A673 (cell line): ENCODE measurements around the gene PPAN.

Experiments used
- EZH2 ChIP-seq: fragments of 200-600 bp; sonication (generic); IDR thresholded peaks from 2 replicates; pipeline ENCODE4 v1.6.1; 2017; ENCODE audit warnings: borderline replicate concordance, low read depth, mild to moderate bottlenecking, mixed read lengths, antibody characterized with exemption, low read length; ENCODE audit not compliant: poor library complexity, severe bottlenecking
- TF ChIP-seq, protein P1 (sequence below): fragments of 300-800, 200-600 bp; sonication (generic); conservative IDR thresholded peaks from 2 replicates; pipeline ENCODE4 v1.5.1; 2017; ENCODE audit warnings: low read depth, mild to moderate bottlenecking, antibody characterized with exemption, low read length, moderate library complexity, mixed read lengths

DNA sequence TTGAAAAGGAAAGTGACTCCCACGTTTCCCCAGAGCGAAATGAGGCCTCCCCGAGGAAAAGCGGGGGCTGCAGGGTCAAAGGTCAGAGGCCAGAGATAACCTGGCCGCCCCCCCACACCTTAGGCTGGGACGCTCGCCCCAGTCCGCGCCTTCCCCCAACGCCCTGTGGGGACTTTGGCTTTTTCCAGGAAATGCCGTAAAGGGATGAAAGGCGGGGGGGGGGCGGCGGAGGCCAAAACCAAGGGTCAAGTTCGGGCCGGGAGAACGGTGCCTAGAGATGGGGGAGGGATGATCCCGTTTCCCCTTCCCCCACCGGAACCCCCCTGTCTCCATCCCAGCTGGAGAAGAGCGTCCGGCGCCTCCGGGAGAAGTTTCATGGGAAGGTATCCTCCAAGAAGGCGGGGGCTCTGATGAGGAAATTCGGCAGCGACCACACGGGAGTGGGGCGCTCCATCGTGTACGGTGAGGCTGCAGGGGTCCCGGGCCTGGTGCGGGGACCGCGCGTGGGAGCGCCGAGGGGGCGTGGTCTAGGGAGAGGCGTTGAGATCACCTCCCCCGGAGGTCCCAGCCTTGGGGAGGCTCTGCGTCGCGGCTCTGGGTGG is 19.5 kb upstream of the PPAN start:
- TF ChIP-seq, protein P1, sequence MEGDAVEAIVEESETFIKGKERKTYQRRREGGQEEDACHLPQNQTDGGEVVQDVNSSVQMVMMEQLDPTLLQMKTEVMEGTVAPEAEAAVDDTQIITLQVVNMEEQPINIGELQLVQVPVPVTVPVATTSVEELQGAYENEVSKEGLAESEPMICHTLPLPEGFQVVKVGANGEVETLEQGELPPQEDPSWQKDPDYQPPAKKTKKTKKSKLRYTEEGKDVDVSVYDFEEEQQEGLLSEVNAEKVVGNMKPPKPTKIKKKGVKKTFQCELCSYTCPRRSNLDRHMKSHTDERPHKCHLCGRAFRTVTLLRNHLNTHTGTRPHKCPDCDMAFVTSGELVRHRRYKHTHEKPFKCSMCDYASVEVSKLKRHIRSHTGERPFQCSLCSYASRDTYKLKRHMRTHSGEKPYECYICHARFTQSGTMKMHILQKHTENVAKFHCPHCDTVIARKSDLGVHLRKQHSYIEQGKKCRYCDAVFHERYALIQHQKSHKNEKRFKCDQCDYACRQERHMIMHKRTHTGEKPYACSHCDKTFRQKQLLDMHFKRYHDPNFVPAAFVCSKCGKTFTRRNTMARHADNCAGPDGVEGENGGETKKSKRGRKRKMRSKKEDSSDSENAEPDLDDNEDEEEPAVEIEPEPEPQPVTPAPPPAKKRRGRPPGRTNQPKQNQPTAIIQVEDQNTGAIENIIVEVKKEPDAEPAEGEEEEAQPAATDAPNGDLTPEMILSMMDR: no peak
- no peak for TF ChIP-seq EZH2
